ENCODE results near the gene BAG1. TPM values are rescaled to one million over a fixed set of nuclear protein-coding genes. Genes with fewer than 3 reads are reported as not detected.

The BAG1 gene
- total and polyA plus RNA-seq, 2 experiments from 2014 or later = 44.7 to 55.4 TPM

GRCh38 chr9:33231623-33231942 lies 32.9 kb downstream of the BAG1 start:
- no peak overlapping the region for H3K4me2 ChIP-seq
- H3K27me3 ChIP-seq (ENCODE audit: insufficient read depth) = no peaks in the 10 kb centered on the region
- peaks cover 6% of the 10 kb centered on the region; the same call in 1 of the 3 replicates for H3K4me1 Mint-ChIP-seq
- ATAC-seq = no peak
- TF ChIP-seq EZH2phosphoT487 (IDR thresholded peaks at IDR 0.05; ENCODE audit: unreplicated experiment) (no peak), REST (IDR thresholded peaks at IDR 0.05; ENCODE audit: unreplicated experiment) (no peak), ETS1 (IDR thresholded peaks at IDR 0.05) (no peak), ZNF114 (CRISPR knock-in tag; IDR thresholded peaks at IDR 0.05) (no peak), ZNF462 (CRISPR knock-in tag; IDR thresholded peaks at IDR 0.05) (no peak), STAT1 (IDR thresholded peaks at IDR 0.05; ENCODE audit: unreplicated experiment) (no peak), EZH2 (IDR thresholded peaks at IDR 0.05; ENCODE audit: low read depth, unreplicated experiment) (no peak), ZNF331 (CRISPR knock-in tag; IDR thresholded peaks at IDR 0.05; ENCODE audit: low read depth) (no peak), CREB1 (CRISPR knock-in tag; IDR thresholded peaks at IDR 0.05; ENCODE audit: low read depth) (no peak), NANOG (IDR thresholded peaks at IDR 0.05; ENCODE audit: borderline replicate concordance) (no peak), POLR2AphosphoS5 (IDR thresholded peaks at IDR 0.05; ENCODE audit: low read depth) (no peak), JUNB (IDR thresholded peaks at IDR 0.05; ENCODE audit: unreplicated experiment) (no peak)
- no peaks in the 10 kb centered on the region for H3K9me2 ChIP-seq (ENCODE audit: insufficient read depth)
- no peaks in the 10 kb centered on the region for H3K36me3 ChIP-seq (ENCODE audit: insufficient read depth)
- no peak overlapping the region for H3K27ac ChIP-seq (ENCODE audit: low read depth)
- no peak for DNase-seq (ENCODE audit: low spot score)
- no peak overlapping the region for H2AFZ ChIP-seq
- no peaks in the 10 kb centered on the region for H3K79me2 ChIP-seq (replicated peaks; ENCODE audit: insufficient read depth)
- H3K36me3 Mint-ChIP-seq (ENCODE audit: low read depth) = no peaks in the 10 kb centered on the region
- no peaks in the 10 kb centered on the region for H3F3A ChIP-seq (replicated peaks; ENCODE audit: low read depth)
- H3K4me1 ChIP-seq (ENCODE audit: insufficient read depth) = no peaks in the 10 kb centered on the region
- H3K4me3 Mint-ChIP-seq = no peak overlapping the region
- no peaks in the 10 kb centered on the region; the same call in 2 of the 3 replicates for H3K9me3 Mint-ChIP-seq
- no peak overlapping the region for H3K4me3 ChIP-seq
- no peaks in the 10 kb centered on the region for H4K20me1 ChIP-seq (replicated peaks; ENCODE audit: insufficient read depth)
- H3K27me3 Mint-ChIP-seq (ENCODE audit: insufficient read depth, low read depth, poor library complexity) = peaks cover 9% of the 10 kb centered on the region
- no peak overlapping the region for H3K27ac Mint-ChIP-seq
